Measurements from ENCODE around the gene HBG2. TPM values are rescaled to one million over a fixed set of nuclear protein-coding genes. Genes with fewer than 3 reads are reported as not detected.

HBG2 gene
- total and polyA plus RNA-seq, 9 of the 15 experiments (the other 6 are each of a cell fraction or from before 2014, with no cell fraction given) = 1,626 to 58,619 (median 10,515) TPM

GRCh38 chr11:5267033-5267563 is 12.5 kb upstream of the HBG2 start (continued):
- TF ChIP-seq, protein P1, sequence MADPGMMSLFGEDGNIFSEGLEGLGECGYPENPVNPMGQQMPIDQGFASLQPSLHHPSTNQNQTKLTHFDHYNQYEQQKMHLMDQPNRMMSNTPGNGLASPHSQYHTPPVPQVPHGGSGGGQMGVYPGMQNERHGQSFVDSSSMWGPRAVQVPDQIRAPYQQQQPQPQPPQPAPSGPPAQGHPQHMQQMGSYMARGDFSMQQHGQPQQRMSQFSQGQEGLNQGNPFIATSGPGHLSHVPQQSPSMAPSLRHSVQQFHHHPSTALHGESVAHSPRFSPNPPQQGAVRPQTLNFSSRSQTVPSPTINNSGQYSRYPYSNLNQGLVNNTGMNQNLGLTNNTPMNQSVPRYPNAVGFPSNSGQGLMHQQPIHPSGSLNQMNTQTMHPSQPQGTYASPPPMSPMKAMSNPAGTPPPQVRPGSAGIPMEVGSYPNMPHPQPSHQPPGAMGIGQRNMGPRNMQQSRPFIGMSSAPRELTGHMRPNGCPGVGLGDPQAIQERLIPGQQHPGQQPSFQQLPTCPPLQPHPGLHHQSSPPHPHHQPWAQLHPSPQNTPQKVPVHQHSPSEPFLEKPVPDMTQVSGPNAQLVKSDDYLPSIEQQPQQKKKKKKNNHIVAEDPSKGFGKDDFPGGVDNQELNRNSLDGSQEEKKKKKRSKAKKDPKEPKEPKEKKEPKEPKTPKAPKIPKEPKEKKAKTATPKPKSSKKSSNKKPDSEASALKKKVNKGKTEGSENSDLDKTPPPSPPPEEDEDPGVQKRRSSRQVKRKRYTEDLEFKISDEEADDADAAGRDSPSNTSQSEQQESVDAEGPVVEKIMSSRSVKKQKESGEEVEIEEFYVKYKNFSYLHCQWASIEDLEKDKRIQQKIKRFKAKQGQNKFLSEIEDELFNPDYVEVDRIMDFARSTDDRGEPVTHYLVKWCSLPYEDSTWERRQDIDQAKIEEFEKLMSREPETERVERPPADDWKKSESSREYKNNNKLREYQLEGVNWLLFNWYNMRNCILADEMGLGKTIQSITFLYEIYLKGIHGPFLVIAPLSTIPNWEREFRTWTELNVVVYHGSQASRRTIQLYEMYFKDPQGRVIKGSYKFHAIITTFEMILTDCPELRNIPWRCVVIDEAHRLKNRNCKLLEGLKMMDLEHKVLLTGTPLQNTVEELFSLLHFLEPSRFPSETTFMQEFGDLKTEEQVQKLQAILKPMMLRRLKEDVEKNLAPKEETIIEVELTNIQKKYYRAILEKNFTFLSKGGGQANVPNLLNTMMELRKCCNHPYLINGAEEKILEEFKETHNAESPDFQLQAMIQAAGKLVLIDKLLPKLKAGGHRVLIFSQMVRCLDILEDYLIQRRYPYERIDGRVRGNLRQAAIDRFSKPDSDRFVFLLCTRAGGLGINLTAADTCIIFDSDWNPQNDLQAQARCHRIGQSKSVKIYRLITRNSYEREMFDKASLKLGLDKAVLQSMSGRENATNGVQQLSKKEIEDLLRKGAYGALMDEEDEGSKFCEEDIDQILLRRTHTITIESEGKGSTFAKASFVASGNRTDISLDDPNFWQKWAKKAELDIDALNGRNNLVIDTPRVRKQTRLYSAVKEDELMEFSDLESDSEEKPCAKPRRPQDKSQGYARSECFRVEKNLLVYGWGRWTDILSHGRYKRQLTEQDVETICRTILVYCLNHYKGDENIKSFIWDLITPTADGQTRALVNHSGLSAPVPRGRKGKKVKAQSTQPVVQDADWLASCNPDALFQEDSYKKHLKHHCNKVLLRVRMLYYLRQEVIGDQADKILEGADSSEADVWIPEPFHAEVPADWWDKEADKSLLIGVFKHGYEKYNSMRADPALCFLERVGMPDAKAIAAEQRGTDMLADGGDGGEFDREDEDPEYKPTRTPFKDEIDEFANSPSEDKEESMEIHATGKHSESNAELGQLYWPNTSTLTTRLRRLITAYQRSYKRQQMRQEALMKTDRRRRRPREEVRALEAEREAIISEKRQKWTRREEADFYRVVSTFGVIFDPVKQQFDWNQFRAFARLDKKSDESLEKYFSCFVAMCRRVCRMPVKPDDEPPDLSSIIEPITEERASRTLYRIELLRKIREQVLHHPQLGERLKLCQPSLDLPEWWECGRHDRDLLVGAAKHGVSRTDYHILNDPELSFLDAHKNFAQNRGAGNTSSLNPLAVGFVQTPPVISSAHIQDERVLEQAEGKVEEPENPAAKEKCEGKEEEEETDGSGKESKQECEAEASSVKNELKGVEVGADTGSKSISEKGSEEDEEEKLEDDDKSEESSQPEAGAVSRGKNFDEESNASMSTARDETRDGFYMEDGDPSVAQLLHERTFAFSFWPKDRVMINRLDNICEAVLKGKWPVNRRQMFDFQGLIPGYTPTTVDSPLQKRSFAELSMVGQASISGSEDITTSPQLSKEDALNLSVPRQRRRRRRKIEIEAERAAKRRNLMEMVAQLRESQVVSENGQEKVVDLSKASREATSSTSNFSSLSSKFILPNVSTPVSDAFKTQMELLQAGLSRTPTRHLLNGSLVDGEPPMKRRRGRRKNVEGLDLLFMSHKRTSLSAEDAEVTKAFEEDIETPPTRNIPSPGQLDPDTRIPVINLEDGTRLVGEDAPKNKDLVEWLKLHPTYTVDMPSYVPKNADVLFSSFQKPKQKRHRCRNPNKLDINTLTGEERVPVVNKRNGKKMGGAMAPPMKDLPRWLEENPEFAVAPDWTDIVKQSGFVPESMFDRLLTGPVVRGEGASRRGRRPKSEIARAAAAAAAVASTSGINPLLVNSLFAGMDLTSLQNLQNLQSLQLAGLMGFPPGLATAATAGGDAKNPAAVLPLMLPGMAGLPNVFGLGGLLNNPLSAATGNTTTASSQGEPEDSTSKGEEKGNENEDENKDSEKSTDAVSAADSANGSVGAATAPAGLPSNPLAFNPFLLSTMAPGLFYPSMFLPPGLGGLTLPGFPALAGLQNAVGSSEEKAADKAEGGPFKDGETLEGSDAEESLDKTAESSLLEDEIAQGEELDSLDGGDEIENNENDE (IDR thresholded peaks at IDR 0.05; ENCODE audit: low read depth, low read length) = no peak
- TF ChIP-seq ZNF217 (CRISPR knock-in tag; IDR thresholded peaks at IDR 0.05) = no peak
- no peak for TF ChIP-seq SREBF1 (IDR thresholded peaks at IDR 0.05; ENCODE audit: borderline replicate concordance, low read depth, low read length)
- no peak for TF ChIP-seq PHF8 (IDR thresholded peaks at IDR 0.05; ENCODE audit: borderline replicate concordance, low read length)
- no peak for TF ChIP-seq ZNF668 (CRISPR knock-in tag; IDR thresholded peaks at IDR 0.05)
- TF ChIP-seq USF2 (CRISPR knock-in tag; IDR thresholded peaks at IDR 0.05) = no peak
- no peak for TF ChIP-seq ZNF507 (tag; conservative IDR thresholded peaks at IDR 0.05)
- TF ChIP-seq HDAC2 (IDR thresholded peaks at IDR 0.05) = peak; percentile 55; the same call in 1 of the 2 replicates
- TF ChIP-seq NR0B1 (IDR thresholded peaks at IDR 0.05; ENCODE audit: partially characterized antibody) = no peak
- no peak for TF ChIP-seq YBX1 (IDR thresholded peaks at IDR 0.05)
- no peak for TF ChIP-seq PHF20 (IDR thresholded peaks at IDR 0.05; ENCODE audit: partially characterized antibody)
- no peak for TF ChIP-seq ZNF76 (CRISPR knock-in tag; IDR thresholded peaks at IDR 0.05; ENCODE audit: borderline replicate concordance)
- TF ChIP-seq PHB2 (IDR thresholded peaks at IDR 0.05; ENCODE audit: low read depth) = no peak
- no peak for TF ChIP-seq XRCC5 (IDR thresholded peaks at IDR 0.05; ENCODE audit: low read depth, low read length)
